Gastroesophageal sphincter (tissue), 4 donors: ENCODE measurements around the gene GPC1. TPM values are rescaled to one million over a fixed set of nuclear protein-coding genes. Genes with fewer than 3 reads are reported as not detected.

Experiments
- ATAC-seq: fragments of 150-250 bp; one replicate; pipeline ENCODE4 v1.9.1; 2016; ENCODE audit warnings: mild to moderate bottlenecking, moderate library complexity
- H3K27ac ChIP-seq, 4 donors: fragments of 200-600 bp; sonication (generic) in 3 of 4; 1 replicate in 3 of 4; 2 replicates in 1 of 4; pipeline ENCODE4 v1.5.1; 2016 to 2019
- H3K27me3 ChIP-seq: fragments of 200-600 bp; sonication (generic); one replicate; pipeline ENCODE4 v1.5.1; 2019
- H3K36me3 ChIP-seq, 2 donors: fragments of 200-600 bp; sonication (generic); one replicate each; pipeline ENCODE4 v1.5.1; 2019; ENCODE audit warnings: control low read depth in 1 of 2
- H3K4me1 ChIP-seq, 3 donors: fragments of 200-600 bp; sonication (generic); 1 replicate in 2 of 3; 2 replicates in 1 of 3; pipeline ENCODE4 v1.5.1; 2016 to 2019; ENCODE audit warnings: control low read depth in 2 of 3
- H3K4me3 ChIP-seq, 2 donors: fragments of 200-600 bp; sonication (generic); one replicate each; pipeline ENCODE4 v1.5.1; 2019; ENCODE audit warnings: mild to moderate bottlenecking in 1 of 2, moderate library complexity in 1 of 2
- H3K9me3 ChIP-seq, 3 donors: fragments of 200-600 bp; sonication (generic); one replicate each; pipeline ENCODE4 v1.5.1; 2017 to 2019; ENCODE audit warnings: control low read depth in 2 of 3
- CTCF ChIP-seq, 4 experiments: fragments of 200-600 bp in 2 of 4; fragments of 450-650 bp in 2 of 4; sonication (generic) in 1 of 4; IDR thresholded peaks; one replicate each; pipeline ENCODE4 v1.5.1; 2017 to 2019; ENCODE audit warnings: antibody characterized with exemption in 4 of 4, mild to moderate bottlenecking in 2 of 4, moderate library complexity in 2 of 4
- EP300 ChIP-seq: sonication (generic); formaldehyde crosslinking; IDR thresholded peaks from one replicate; pipeline ENCODE4 v1.6.1; 2017; ENCODE audit warnings: antibody characterized with exemption, mild to moderate bottlenecking
- POLR2A ChIP-seq, 2 donors: fragments of 450-650 bp; IDR thresholded peaks; one replicate each; pipeline ENCODE4 v1.6.1; 2017; ENCODE audit warnings: antibody characterized with exemption in 2 of 2, mild to moderate bottlenecking in 2 of 2, moderate library complexity in 1 of 2
- POLR2AphosphoS5 ChIP-seq: sonication (generic); formaldehyde crosslinking; IDR thresholded peaks from one replicate; pipeline ENCODE4 v1.6.1; 2017; ENCODE audit warnings: antibody characterized with exemption
- WGBS, 2 donors: methylation state at CpG; one replicate each; pipeline ENCODE4 v1.1.5; 2018; ENCODE audit warnings: low coverage in 1 of 2; 5-methylcytosine and 5-hydroxymethylcytosine counted together
- total RNA-seq, 4 donors: library from RNA; depleted of rRNA; stranded (reverse); fragments of >200 nt; gene quantifications; one replicate each; pipeline ENCODE4 v1.1.0, GENCODE V29; 2016

The GPC1 gene
- total RNA-seq, 4 donors from 2014 or later: 22.5 to 73.9 (median 43.3) TPM

- H3K27ac ChIP-seq: no peak overlapping the region
- no peaks in the 10 kb centered on the region for H3K9me3 ChIP-seq
- no peaks in the 10 kb centered on the region for H3K27me3 ChIP-seq
- no peak overlapping the region for H3K4me3 ChIP-seq
- H3K36me3 ChIP-seq: peaks cover 0 to 45% of the 10 kb centered on the region in 2 donors
- no peaks in the 10 kb centered on the region for H3K4me1 ChIP-seq
- no peak for ATAC-seq
- TF ChIP-seq CTCF (IDR thresholded peaks at IDR 0.05): no peak
- no peak for TF ChIP-seq EP300
- no peak for TF ChIP-seq POLR2A (IDR thresholded peaks at IDR 0.05)
- TF ChIP-seq POLR2AphosphoS5: no peak
- 85 to 89% methylated on average over 4 to 5 of the region's 32 CpGs for WGBS, 2 donors
Measured at GRCh38 chr2:240499309-240500301, 64.1 kb downstream of the GPC1 start.

DNA sequence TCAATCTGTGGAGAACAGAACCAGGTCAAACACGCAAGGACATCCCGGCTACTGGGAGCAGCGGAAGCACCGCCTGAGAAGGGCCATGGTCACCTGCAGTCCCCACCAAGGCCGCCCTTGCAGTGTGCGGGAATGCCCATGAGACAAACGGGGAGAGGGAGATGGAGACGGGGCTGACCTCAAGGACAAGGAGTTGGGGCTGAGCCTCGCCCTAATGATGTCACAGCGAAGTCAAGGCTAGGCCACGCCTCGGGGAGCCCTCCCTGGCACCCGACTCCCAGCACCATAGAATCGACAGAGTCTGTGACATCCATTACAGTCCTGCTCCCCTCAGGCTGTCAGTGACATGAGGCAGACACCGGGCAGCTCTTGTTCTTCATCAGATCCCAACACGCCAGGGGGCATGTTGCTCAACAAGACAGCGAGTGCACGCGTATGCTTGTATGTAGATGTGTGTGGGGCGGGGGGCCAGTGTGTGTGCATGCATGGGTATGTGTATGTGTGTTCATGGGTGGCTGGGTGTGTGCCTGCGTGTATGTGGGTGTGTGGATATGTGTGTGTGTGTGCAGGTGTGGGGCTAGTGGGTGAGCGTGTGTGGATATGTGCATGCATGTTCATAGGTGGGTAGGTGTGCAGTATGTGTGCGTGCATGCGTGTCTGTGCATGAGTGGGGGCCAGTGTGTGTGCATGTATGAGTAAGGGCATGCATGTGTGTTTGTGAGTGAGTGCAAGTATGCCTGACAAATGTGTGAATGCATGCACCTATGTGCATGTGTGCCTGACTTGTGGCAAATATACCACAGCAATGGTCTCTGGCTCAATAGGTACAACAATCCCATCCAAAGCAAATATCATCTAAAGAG is 65.3 kb downstream of the GPC1 start:
- no peak overlapping the region for H3K4me3 ChIP-seq
- ATAC-seq: no peak
- H3K4me1 ChIP-seq: no peaks in the 10 kb centered on the region
- no peak for TF ChIP-seq CTCF (IDR thresholded peaks at IDR 0.05)
- no peak for TF ChIP-seq EP300
- TF ChIP-seq POLR2AphosphoS5: no peak
- no peak for TF ChIP-seq POLR2A (IDR thresholded peaks at IDR 0.05)
- H3K9me3 ChIP-seq: no peaks in the 10 kb centered on the region
- H3K27ac ChIP-seq: no peak overlapping the region
- 90 to 98% methylated on average over 6 to 11 of the region's 24 CpGs for WGBS, 2 donors
- H3K27me3 ChIP-seq: no peaks in the 10 kb centered on the region
- H3K36me3 ChIP-seq: peaks cover 0 to 54% of the 10 kb centered on the region in 2 donors

DNA sequence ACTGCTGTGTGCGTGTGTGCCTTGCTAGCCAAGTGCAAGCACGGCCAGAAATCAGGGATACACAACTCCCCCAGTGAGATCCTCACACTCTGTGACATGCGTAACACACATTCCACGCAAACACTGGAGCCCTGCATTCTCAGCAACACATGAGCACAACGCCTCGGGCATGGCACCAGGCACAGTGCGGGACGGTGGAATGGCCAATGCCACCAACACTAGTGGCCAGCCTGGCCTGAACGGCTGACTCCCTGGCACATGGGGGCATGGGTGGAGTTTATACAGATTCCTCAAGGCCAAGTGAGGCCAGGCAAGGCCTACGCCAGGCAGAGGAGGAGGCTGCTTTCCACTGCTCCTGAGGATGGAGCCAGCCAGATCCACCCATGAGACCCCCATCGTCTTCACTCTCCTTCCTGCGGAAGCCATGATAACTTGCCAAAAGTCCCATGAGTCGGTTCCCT is 66.1 kb downstream of the GPC1 start:
- no peaks in the 10 kb centered on the region for H3K27me3 ChIP-seq
- no peaks in the 10 kb centered on the region for H3K4me1 ChIP-seq
- WGBS, 2 donors: 94 to 100% methylated on average over 1 to 4 of the region's 13 CpGs
- no peak overlapping the region for H3K27ac ChIP-seq
- TF ChIP-seq POLR2A (IDR thresholded peaks at IDR 0.05) (no peak), CTCF (IDR thresholded peaks at IDR 0.05) (no peak), EP300 (no peak), POLR2AphosphoS5 (no peak)
- H3K9me3 ChIP-seq: no peaks in the 10 kb centered on the region
- ATAC-seq: no peak
- H3K4me3 ChIP-seq: no peak overlapping the region
- peaks cover 0 to 54% of the 10 kb centered on the region in 2 donors for H3K36me3 ChIP-seq

DNA sequence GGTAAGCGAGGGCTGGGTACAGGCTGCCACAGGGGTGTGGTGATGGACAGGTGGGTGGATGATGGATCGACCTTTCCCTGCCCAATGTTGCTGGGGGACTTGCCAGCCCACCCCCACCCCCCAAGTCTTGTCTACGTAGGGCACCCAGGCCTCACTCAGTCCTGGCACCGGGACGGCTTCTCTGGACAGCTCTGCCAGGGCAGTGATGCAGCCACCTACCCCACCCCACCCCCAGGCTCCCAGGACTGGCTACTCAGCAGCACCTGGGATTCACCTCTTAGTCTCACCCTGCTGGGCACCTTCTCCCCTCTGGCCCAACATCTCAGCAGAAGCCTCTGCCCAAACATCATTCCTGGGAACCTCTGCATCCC is 66.6 kb downstream of the GPC1 start:
- Histone ChIP-seq H3K4me1 (no peaks in the 10 kb centered on the region), H3K27me3 (no peaks in the 10 kb centered on the region), H3K4me3 (no peak overlapping the region), H3K36me3 (peaks cover 0 to 49% of the 10 kb centered on the region in 2 donors), H3K27ac (no peak overlapping the region), H3K9me3 (no peaks in the 10 kb centered on the region)
- 96% methylated on average over 3 of the region's 5 CpGs; no CpG with 5 or more reads in 1 of the 2 donors for WGBS, 2 donors
- TF ChIP-seq EP300 (no peak), POLR2A (IDR thresholded peaks at IDR 0.05) (no peak), CTCF (IDR thresholded peaks at IDR 0.05) (no peak), POLR2AphosphoS5 (no peak)
- ATAC-seq: no peak
